Ishikawa (cell line): ENCODE measurements around the gene ABCA2.

Experiments used
- EP300 ChIP-seq: IDR thresholded peaks from 2 replicates; pipeline ENCODE4 v1.6.1; 2012; ENCODE audit warnings: borderline replicate concordance
- FOXM1 ChIP-seq: IDR thresholded peaks from 2 replicates; pipeline ENCODE4 v1.6.1; 2012; ENCODE audit warnings: low read depth, borderline replicate concordance
- NFIC ChIP-seq: IDR thresholded peaks from 2 replicates; pipeline ENCODE4 v1.6.1; 2012
- RAD21 ChIP-seq: IDR thresholded peaks from 2 replicates; pipeline ENCODE4 v1.6.1; 2012; ENCODE audit warnings: low read depth
- REST ChIP-seq: IDR thresholded peaks from 2 replicates; pipeline ENCODE4 v1.6.1; 2012; ENCODE audit warnings: low read depth, mild to moderate bottlenecking
- TAF1 ChIP-seq: IDR thresholded peaks from 2 replicates; pipeline ENCODE4 v1.6.1; 2012; ENCODE audit warnings: low read depth, mild to moderate bottlenecking
- TCF12 ChIP-seq: IDR thresholded peaks from 2 replicates; pipeline ENCODE4 v1.6.1; 2012; ENCODE audit warnings: low read depth
- TEAD4 ChIP-seq: IDR thresholded peaks from 2 replicates; pipeline ENCODE4 v1.6.1; 2012
- YY1 ChIP-seq: IDR thresholded peaks from 2 replicates; pipeline ENCODE4 v1.6.1; 2012; ENCODE audit warnings: low read depth
- ZBTB7A ChIP-seq: IDR thresholded peaks from 2 replicates; pipeline ENCODE4 v1.6.1; 2012; ENCODE audit warnings: low read depth
- TF ChIP-seq, protein P1 (sequence below): IDR thresholded peaks from 2 replicates; pipeline ENCODE4 v1.6.1; 2012
- TF ChIP-seq, protein P2 (sequence below): IDR thresholded peaks from 2 replicates; pipeline ENCODE4 v1.6.1; 2012

DNA sequence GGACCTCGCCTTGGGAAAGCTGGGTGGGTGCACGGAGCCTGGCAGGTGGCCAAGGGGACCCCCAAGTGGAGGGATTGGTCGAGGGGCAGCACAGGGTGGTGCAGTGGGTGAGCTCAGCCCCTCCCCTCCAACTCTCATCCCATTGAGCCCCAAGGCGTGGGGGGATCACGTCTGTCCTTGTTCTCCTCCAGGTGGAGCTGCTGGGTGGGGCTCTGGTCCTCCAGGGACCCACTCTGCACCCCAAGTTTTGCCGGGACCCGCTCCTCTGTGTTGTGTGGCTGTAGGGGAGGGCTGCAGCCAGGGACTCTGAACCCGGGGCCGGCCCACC, 7.4 kb upstream of the ABCA2 start:
- no peak for TF ChIP-seq ZBTB7A
- no peak for TF ChIP-seq FOXM1
- no peak for TF ChIP-seq TAF1
- no peak for TF ChIP-seq NFIC
- TF ChIP-seq, protein P1, sequence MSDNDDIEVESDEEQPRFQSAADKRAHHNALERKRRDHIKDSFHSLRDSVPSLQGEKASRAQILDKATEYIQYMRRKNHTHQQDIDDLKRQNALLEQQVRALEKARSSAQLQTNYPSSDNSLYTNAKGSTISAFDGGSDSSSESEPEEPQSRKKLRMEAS, result no peak
- TF ChIP-seq, protein P2, sequence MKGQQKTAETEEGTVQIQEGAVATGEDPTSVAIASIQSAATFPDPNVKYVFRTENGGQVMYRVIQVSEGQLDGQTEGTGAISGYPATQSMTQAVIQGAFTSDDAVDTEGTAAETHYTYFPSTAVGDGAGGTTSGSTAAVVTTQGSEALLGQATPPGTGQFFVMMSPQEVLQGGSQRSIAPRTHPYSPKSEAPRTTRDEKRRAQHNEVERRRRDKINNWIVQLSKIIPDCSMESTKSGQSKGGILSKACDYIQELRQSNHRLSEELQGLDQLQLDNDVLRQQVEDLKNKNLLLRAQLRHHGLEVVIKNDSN, result no peak
- TF ChIP-seq TEAD4, result no peak
- TF ChIP-seq EP300, result no peak
- no peak for TF ChIP-seq RAD21
- no peak for TF ChIP-seq TCF12
- no peak for TF ChIP-seq REST
- TF ChIP-seq YY1, result no peak
